ENCODE results near the gene DNAH11. TPM values are rescaled to one million over a fixed set of nuclear protein-coding genes. Genes with fewer than 3 reads are reported as not detected.

The DNAH11 gene
- total and polyA plus RNA-seq, 12 donors: 0.03 to 0.59 (median 0.19) TPM; not detected in 2

- Histone ChIP-seq H3K27me3 (no peaks in the 10 kb centered on the region), H3K36me3 (no peaks in the 10 kb centered on the region), H3K4me1 (no peaks in the 10 kb centered on the region), H3K4me3 (no peak overlapping the region), H3K27ac (no peak overlapping the region), H3K9me3 (peaks cover 0 to 6% (median 0%) of the 10 kb centered on the region in 11 donors)
- WGBS, 2 donors: 73 to 80% methylated on average over 3 of the region's 3 CpGs
- ATAC-seq (no peak), DNase-seq (no peak)
- intact Hi-C loops (cut with DNase I): no loop called here
- TF ChIP-seq CTCF (IDR thresholded peaks at IDR 0.05): no peak
These were observed 159.5 kb downstream of the DNAH11 start for GRCh38 chr7:21702303-21702702.

GRCh38 chr7:21704359-21704758, 161.5 kb downstream of the DNAH11 start:
- ATAC-seq: no peak
- Histone ChIP-seq H3K36me3 (no peaks in the 10 kb centered on the region), H3K27me3 (no peaks in the 10 kb centered on the region), H3K4me3 (no peak overlapping the region), H3K9me3 (peaks cover 0 to 10% (median 0%) of the 10 kb centered on the region in 11 donors), H3K27ac (no peak overlapping the region), H3K4me1 (no peaks in the 10 kb centered on the region)
- 50 to 54% methylated on average over 4 of the region's 4 CpGs for WGBS, 2 donors
- intact Hi-C loops (cut with DNase I): no loop called here
- TF ChIP-seq CTCF (IDR thresholded peaks at IDR 0.05): no peak
- no peak for DNase-seq

GRCh38 chr7:21706131-21706530, 163.3 kb downstream of the DNAH11 start:
- Histone ChIP-seq H3K36me3 (no peaks in the 10 kb centered on the region), H3K4me3 (no peak overlapping the region), H3K9me3 (peaks cover 0 to 3% (median 0%) of the 10 kb centered on the region in 11 donors), H3K27ac (no peak overlapping the region), H3K4me1 (no peaks in the 10 kb centered on the region), H3K27me3 (no peaks in the 10 kb centered on the region)
- TF ChIP-seq CTCF (IDR thresholded peaks at IDR 0.05): no peak
- DNase-seq (no peak), ATAC-seq (no peak)
- intact Hi-C loops (cut with DNase I): no loop called here
- 91% methylated on average over 3 of the region's 3 CpGs for WGBS, 2 donors

- DNase-seq (no peak), ATAC-seq (no peak)
- WGBS, 2 donors: 85 to 90% methylated on average over 7 of the region's 7 CpGs
- Histone ChIP-seq H3K9me3 (peaks cover 0 to 3% (median 0%) of the 10 kb centered on the region in 11 donors), H3K27me3 (no peaks in the 10 kb centered on the region), H3K4me3 (no peak overlapping the region), H3K36me3 (no peaks in the 10 kb centered on the region), H3K27ac (no peak overlapping the region), H3K4me1 (no peaks in the 10 kb centered on the region)
- intact Hi-C loops (cut with DNase I): no loop called here
- no peak for TF ChIP-seq CTCF (IDR thresholded peaks at IDR 0.05)
These were observed 164.7 kb downstream of the DNAH11 start for GRCh38 chr7:21707566-21707965.

Measured in heart right ventricle (tissue), 16 donors.